ENCODE results near the gene TDRD1. TPM values are rescaled to one million over a fixed set of nuclear protein-coding genes. Genes with fewer than 3 reads are reported as not detected.

The TDRD1 gene
- total RNA-seq, 1 donor from 2014 or later = 0.16 TPM

Other genes starting within 250 kb of the TDRD1 start
- gene ADRB1, start 135.5 kb upstream of the TDRD1 start, total RNA-seq = not detected in 2 replicates
- 9.0 and 9.4 TPM in 2 replicates for gene CCDC186, start 5.2 kb upstream of the TDRD1 start, total RNA-seq
- gene VWA2, start 59.9 kb downstream of the TDRD1 start, total RNA-seq = not detected in 2 replicates
- gene AFAP1L2, start 225.1 kb downstream of the TDRD1 start, total RNA-seq = 3.6 and 3.9 TPM in 2 replicates

Measured in activated CD4-positive, alpha-beta T cell treated with anti-CD3 and anti-CD28 coated beads, Interleukin-2, amount 10 ng/mL, durations not matched to agents 24 days and 14 days (primary cell).